ENCODE data around the gene FGF22. TPM values are rescaled to one million over a fixed set of nuclear protein-coding genes. Genes with fewer than 3 reads are reported as not detected.
A peak's percentile ranks its signal among the peaks of the same experiment; 100 is the strongest.

FGF22 gene
- total and polyA plus RNA-seq, 2 of the 13 experiments (the other 11 are each of a cell fraction or from before 2014, with no cell fraction given) = 0.24 TPM; not detected in 1

GRCh38 chr19:660793-661426 lies 21.2 kb downstream of the FGF22 start (continued):
- TF ChIP-seq, protein P1, sequence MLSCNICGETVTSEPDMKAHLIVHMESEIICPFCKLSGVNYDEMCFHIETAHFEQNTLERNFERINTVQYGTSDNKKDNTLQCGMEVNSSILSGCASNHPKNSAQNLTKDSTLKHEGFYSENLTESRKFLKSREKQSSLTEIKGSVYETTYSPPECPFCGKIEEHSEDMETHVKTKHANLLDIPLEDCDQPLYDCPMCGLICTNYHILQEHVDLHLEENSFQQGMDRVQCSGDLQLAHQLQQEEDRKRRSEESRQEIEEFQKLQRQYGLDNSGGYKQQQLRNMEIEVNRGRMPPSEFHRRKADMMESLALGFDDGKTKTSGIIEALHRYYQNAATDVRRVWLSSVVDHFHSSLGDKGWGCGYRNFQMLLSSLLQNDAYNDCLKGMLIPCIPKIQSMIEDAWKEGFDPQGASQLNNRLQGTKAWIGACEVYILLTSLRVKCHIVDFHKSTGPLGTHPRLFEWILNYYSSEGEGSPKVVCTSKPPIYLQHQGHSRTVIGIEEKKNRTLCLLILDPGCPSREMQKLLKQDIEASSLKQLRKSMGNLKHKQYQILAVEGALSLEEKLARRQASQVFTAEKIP (CRISPR knock-in tag; IDR thresholded peaks at IDR 0.05; ENCODE audit: borderline replicate concordance) = no peak
- TF ChIP-seq SKIL (CRISPR knock-in tag; IDR thresholded peaks at IDR 0.05; ENCODE audit: borderline replicate concordance) = peak; percentile 87
- TF ChIP-seq ZNF782 (CRISPR knock-in tag; IDR thresholded peaks at IDR 0.05; ENCODE audit: borderline replicate concordance) = no peak
- TF ChIP-seq, protein P2, sequence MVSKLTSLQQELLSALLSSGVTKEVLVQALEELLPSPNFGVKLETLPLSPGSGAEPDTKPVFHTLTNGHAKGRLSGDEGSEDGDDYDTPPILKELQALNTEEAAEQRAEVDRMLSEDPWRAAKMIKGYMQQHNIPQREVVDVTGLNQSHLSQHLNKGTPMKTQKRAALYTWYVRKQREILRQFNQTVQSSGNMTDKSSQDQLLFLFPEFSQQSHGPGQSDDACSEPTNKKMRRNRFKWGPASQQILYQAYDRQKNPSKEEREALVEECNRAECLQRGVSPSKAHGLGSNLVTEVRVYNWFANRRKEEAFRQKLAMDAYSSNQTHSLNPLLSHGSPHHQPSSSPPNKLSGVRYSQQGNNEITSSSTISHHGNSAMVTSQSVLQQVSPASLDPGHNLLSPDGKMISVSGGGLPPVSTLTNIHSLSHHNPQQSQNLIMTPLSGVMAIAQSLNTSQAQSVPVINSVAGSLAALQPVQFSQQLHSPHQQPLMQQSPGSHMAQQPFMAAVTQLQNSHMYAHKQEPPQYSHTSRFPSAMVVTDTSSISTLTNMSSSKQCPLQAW (CRISPR knock-in tag; IDR thresholded peaks at IDR 0.05) = peak; percentile 66
- no peak for TF ChIP-seq RELA (CRISPR knock-in tag; IDR thresholded peaks at IDR 0.05)
- no peak for TF ChIP-seq KAT2B (IDR thresholded peaks at IDR 0.05; ENCODE audit: borderline replicate concordance, low read depth, low read length)
- TF ChIP-seq ZNF614 (CRISPR knock-in tag; IDR thresholded peaks at IDR 0.05; ENCODE audit: borderline replicate concordance) = peak; percentile 76; the same call in 1 of the 2 replicates
- peak; percentile 51; the same call in 1 of the 2 replicates for TF ChIP-seq ZNF780A (CRISPR knock-in tag; IDR thresholded peaks at IDR 0.05)
- no peak for TF ChIP-seq SALL2 (CRISPR knock-in tag; IDR thresholded peaks at IDR 0.05)
- TF ChIP-seq ZBTB3 (CRISPR knock-in tag; IDR thresholded peaks at IDR 0.05; ENCODE audit: borderline replicate concordance, low read depth) = peak; percentile 40; the same call in 1 of the 2 replicates
- TF ChIP-seq, protein P3, sequence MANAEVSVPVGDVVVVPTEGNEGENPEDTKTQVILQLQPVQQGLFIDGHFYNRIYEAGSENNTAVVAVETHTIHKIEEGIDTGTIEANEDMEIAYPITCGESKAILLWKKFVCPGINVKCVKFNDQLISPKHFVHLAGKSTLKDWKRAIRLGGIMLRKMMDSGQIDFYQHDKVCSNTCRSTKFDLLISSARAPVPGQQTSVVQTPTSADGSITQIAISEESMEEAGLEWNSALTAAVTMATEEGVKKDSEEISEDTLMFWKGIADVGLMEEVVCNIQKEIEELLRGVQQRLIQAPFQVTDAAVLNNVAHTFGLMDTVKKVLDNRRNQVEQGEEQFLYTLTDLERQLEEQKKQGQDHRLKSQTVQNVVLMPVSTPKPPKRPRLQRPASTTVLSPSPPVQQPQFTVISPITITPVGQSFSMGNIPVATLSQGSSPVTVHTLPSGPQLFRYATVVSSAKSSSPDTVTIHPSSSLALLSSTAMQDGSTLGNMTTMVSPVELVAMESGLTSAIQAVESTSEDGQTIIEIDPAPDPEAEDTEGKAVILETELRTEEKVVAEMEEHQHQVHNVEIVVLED (CRISPR knock-in tag; IDR thresholded peaks at IDR 0.05; ENCODE audit: borderline replicate concordance) = peak; percentile 82
- TF ChIP-seq SAP130 (CRISPR knock-in tag; IDR thresholded peaks at IDR 0.05; ENCODE audit: low read depth) = peak; percentile 99
- no peak for TF ChIP-seq ZNF704 (CRISPR knock-in tag; IDR thresholded peaks at IDR 0.05; ENCODE audit: borderline replicate concordance)
- no peak for TF ChIP-seq TFDP2 (CRISPR knock-in tag; IDR thresholded peaks at IDR 0.05)
- TF ChIP-seq, protein P4, sequence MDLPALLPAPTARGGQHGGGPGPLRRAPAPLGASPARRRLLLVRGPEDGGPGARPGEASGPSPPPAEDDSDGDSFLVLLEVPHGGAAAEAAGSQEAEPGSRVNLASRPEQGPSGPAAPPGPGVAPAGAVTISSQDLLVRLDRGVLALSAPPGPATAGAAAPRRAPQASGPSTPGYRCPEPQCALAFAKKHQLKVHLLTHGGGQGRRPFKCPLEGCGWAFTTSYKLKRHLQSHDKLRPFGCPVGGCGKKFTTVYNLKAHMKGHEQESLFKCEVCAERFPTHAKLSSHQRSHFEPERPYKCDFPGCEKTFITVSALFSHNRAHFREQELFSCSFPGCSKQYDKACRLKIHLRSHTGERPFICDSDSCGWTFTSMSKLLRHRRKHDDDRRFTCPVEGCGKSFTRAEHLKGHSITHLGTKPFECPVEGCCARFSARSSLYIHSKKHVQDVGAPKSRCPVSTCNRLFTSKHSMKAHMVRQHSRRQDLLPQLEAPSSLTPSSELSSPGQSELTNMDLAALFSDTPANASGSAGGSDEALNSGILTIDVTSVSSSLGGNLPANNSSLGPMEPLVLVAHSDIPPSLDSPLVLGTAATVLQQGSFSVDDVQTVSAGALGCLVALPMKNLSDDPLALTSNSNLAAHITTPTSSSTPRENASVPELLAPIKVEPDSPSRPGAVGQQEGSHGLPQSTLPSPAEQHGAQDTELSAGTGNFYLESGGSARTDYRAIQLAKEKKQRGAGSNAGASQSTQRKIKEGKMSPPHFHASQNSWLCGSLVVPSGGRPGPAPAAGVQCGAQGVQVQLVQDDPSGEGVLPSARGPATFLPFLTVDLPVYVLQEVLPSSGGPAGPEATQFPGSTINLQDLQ (CRISPR knock-in tag; IDR thresholded peaks at IDR 0.05) = no peak
